HK-2 (cell line): ENCODE results near the gene SEBOX.

ENCODE experiments used
- DNase-seq: peaks from one replicate; pipeline ENCODE4 v3.0.0-alpha.2; 2018; ENCODE audit not compliant: unreplicated experiment

SEBOX gene

DNA sequence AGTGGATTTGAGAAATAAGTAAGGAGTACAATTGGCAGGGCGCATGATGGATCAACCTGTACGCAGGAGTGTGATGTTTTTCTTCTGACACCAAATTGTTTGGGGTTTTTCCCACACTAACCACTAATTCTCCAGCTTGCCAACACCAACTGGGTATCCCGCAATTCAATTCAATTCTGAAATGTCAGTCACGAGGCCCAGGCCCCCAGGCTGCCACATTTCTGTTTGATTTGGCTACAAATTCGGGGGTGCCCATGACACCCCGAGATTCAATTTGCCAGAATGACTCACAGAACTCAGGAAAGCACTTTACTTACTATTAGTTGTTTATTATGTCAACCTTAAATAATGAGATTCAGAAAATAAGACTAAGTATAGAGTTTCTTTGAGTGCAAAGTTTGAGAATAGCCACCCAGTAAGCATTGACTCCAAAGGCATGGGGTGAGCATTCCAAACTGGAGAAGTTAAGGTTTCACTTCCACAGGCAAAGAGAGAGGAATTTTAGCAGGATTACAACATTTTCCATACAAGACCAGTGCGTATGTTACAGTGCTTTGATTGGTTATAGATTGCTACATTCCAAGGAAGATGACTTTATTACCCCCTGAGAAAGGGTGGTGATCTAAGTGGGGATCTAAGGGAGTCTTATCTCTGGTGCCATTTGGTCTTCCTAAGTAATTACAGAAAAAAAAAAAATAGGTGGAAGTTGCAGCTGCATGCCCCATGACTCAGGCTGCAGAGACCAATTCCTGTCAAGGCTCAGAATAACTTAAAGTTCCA is 29.5 kb upstream of the SEBOX start:
- DNase-seq: no peak

DNA sequence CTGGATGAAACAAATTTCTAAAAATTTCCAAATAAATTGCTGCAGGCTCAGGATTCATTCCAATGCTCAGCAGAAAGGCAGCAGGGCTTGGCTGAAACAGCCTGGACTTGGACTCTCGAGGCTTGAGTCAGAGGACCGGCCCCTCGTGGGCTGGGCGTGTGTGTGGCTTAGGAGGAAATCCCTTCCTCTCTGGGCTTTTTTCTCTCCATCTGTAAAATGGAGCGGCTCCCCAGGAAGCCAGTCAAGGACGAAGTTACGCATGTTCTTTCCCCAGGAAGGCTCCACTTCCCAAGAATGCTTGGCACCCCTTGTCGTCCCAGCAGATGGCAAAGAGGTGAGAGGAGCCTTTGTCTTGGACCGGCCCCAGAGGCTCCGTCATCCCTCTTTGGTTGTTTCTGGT is 27.5 kb upstream of the SEBOX start:
- DNase-seq: no peak

DNA sequence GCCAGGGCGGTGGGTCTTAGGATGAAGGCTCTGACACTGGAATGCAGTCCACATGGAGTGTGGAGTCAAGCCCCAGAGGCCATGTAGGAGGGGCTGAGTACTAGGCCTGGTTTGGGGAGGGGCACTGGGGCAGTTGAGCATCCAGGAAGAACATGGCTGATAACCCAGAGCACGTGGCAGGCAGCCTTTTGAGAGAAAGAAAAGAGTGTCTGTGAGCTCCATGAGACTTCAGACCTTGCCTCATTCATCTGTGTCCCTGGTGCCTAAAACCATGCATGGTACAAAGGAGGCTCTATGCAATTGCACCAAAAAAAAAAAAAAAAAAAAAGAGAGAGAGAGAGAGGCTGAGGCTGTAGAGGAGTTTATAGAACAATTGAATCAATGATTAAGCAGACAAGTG is 26.4 kb upstream of the SEBOX start:
- DNase-seq: no peak

- DNase-seq: no peak
Measured at GRCh38 chr17:28390984-28391383, 26.0 kb upstream of the SEBOX start.

- DNase-seq: no peak
Measured at GRCh38 chr17:28390563-28390962, 25.6 kb upstream of the SEBOX start.

GRCh38 chr17:28390141-28390540 is 25.1 kb upstream of the SEBOX start:
- no peak for DNase-seq

GRCh38 chr17:28388106-28388505 is 23.1 kb upstream of the SEBOX start:
- DNase-seq: no peak

GRCh38 chr17:28386391-28386790 is 21.4 kb upstream of the SEBOX start:
- no peak for DNase-seq

- no peak for DNase-seq
Measured at GRCh38 chr17:28385406-28385805, 20.4 kb upstream of the SEBOX start.

DNA sequence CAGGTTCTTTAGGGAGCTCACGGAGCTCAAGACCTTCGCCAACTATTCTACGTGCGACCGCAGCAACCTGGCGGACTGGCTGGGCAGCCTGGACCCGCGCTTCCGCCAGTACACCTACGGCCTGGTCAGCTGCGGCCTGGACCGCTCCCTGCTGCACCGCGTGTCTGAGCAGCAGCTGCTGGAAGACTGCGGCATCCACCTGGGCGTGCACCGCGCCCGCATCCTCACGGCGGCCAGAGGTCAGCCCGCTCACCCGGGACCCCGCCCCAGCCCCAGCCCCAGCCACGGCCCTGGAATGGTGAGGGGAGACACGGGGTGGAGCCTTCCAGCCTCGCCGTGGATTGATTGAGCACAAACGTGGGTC is 20.0 kb upstream of the SEBOX start:
- no peak for DNase-seq

DNA sequence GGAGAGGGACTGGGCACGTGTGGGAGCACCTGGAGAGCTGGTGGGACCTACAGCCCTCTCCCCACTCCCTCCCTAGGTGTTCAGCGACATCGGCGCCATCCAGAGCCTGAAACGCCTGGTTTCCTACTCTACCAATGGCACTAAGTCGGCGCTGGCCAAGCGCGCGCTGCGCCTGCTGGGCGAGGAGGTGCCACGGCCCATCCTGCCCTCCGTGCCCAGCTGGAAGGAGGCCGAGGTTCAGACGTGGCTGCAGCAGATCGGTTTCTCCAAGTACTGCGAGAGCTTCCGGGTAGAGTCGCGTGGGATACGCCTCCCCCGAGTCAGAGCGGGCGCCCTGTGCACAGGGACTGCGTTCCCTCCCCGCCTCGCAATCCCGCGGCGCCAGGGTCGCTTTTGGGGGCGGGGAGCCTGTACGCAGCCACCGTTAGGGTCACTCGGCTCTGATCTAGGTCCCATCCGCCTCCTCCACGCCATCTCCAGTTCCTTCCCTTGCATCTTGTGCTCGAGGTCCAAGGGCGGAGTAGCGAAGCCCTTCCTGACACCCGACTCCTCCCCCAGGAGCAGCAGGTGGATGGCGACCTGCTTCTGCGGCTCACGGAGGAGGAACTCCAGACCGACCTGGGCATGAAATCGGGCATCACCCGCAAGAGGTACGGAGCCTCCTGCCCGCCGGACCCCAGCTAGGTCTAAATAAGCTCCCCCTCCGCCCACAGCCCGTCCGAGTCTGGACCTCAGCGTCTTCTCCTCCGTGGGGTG is 19.5 kb upstream of the SEBOX start:
- DNase-seq: no peak

DNA sequence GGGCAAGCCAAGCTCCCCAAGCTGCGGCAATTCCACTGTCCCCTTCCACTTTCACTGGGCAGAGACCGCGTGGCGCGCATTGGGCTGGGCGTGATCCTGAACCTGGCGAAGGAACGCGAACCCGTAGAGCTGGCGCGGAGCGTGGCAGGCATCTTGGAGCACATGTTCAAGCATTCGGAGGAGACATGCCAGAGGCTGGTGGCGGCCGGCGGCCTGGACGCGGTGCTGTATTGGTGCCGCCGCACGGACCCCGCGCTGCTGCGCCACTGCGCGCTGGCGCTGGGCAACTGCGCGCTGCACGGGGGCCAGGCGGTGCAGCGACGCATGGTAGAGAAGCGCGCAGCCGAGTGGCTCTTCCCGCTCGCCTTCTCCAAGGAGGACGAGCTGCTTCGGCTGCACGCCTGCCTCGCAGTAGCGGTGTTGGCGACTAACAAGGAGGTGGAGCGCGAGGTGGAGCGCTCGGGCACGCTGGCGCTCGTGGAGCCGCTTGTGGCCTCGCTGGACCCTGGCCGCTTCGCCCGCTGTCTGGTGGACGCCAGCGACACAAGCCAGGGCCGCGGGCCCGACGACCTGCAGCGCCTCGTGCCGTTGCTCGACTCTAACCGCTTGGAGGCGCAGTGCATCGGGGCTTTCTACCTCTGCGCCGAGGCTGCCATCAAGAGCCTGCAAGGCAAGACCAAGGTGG is 16.3 kb upstream of the SEBOX start:
- no peak for DNase-seq

GRCh38 chr17:28379814-28380801 is 15.1 kb upstream of the SEBOX start:
- no peak for DNase-seq

DNA sequence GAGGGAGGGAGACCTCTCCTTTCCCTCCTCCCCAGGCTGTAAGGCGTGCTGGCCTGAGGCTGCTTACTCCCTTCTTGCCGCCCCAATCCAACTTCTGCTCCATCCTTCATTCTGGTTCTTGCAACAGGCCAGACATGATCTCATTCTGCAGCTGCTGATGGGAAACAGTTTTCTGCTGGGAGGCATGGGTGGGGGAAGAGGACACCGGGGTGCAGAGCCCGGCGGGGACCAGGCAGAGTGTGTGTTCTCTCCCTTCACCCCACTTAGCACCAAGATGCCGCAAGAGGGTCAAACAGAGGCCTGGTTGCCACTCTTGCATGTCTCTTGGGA is 7.9 kb upstream of the SEBOX start:
- no peak for DNase-seq

DNA sequence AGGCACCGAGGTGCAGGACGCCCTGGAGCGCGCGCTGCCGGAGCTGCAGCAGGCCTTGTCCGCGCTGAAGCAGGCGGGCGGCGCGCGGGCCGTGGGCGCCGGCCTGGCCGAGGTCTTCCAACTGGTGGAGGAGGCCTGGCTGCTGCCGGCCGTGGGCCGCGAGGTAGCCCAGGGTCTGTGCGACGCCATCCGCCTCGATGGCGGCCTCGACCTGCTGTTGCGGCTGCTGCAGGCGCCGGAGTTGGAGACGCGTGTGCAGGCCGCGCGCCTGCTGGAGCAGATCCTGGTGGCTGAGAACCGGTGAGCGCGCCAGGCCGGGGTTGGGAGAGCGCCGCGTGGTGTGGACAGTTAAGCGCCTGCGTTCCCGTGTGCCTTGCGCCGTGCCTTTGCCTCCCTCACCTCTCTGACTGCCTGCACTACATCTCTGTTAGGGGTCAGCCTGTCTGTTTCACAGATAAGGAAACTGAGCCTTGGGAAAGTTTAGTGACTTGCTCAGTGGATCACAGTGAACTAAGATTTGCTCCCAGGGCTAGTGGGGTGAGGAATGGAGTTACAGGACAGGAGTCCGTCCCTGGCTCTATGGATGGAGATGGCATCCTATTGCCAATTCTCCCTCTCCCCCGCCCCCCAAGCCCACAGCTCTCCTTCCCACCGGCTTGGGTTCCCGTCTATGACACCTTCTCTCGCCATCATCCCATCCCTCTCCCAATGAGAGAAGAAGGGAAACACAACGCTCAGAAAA is 7.4 kb upstream of the SEBOX start:
- DNase-seq: no peak

- DNase-seq: no peak
Measured at GRCh38 chr17:28371245-28372202, 6.5 kb upstream of the SEBOX start, which contains the start of gene SARM1. SARM1 (plus strand) TSS chr17:28371694; CDS start chr17:28372033, 339 bp downstream.

- DNase-seq: no peak
Measured at GRCh38 chr17:28370744-28371103, 5.7 kb upstream of the SEBOX start.

GRCh38 chr17:28370035-28370743 is 5.2 kb upstream of the SEBOX start, which contains the start of gene VTN:
VTN (minus strand) TSS chr17:28370307; CDS start chr17:28370203, 104 bp downstream.
- no peak for DNase-seq

DNA sequence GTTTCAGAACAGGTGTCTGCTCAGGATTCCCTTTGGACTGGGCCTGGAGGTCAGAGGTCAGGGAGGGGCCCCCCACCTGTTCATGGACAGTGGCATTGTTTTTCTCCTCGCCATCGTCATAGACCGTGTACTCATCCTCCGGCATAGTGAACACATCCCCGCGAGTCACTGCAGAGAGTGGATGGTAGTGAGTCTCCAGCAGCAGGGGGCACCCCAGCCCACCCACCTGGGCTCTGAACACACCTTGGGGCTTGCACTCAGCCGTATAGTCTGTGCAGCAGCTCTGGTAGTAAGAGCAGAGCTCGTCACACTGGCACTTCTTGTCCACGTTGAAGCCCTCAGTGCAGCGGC is 4.7 kb upstream of the SEBOX start:
- DNase-seq: no peak
